Sigmoid colon (tissue), 7 donors: ENCODE measurements around the gene WDHD1. TPM values are rescaled to one million over a fixed set of nuclear protein-coding genes. Genes with fewer than 3 reads are reported as not detected.
A peak's percentile ranks its signal among the peaks of the same experiment; 100 is the strongest.
"Not testable (repeated sequence)": the region's sequence is repeated elsewhere in the genome, so short reads cannot be mapped to it uniquely, and the experiment has no call there.

Experiments used
- DNase-seq: peaks from one replicate; pipeline ENCODE4 v3.0.0-alpha.2; 2019
- H3K27ac ChIP-seq, 4 donors: fragments of 200-600 bp; sonication (generic); one replicate each; pipeline ENCODE4 v1.5.1; 2016 to 2019; ENCODE audit warnings: mild to moderate bottlenecking in 1 of 4
- H3K27me3 ChIP-seq, 3 donors: fragments of 200-600 bp; sonication (generic); one replicate each; pipeline ENCODE4 v1.5.1; 2019; ENCODE audit warnings: mild to moderate bottlenecking in 1 of 3
- H3K36me3 ChIP-seq, 4 donors: fragments of 200-600 bp; sonication (generic); one replicate each; pipeline ENCODE4 v1.5.1; 2016 to 2019
- H3K4me1 ChIP-seq, 4 donors: fragments of 200-600 bp; sonication (generic); one replicate each; pipeline ENCODE4 v1.5.1; 2017 to 2019
- H3K4me3 ChIP-seq, 4 donors: fragments of 200-600 bp; sonication (generic); one replicate each; pipeline ENCODE4 v1.5.1; 2017 to 2019; ENCODE audit warnings: mild to moderate bottlenecking in 2 of 4, moderate library complexity in 1 of 4
- H3K9me3 ChIP-seq, 4 donors: fragments of 200-600 bp in 3 of 4; sonication (generic) in 3 of 4; one replicate each; pipeline versions ENCODE4 v1.5.1 to v1.6.1; 2013 to 2019
- EP300 ChIP-seq, 4 donors: sonication (generic); formaldehyde crosslinking; IDR thresholded peaks; one replicate each; pipeline ENCODE4 v1.6.1; 2017; ENCODE audit warnings: antibody characterized with exemption in 4 of 4
- POLR2A ChIP-seq, 2 donors: fragments of 450-650 bp; IDR thresholded peaks; one replicate each; pipeline ENCODE4 v1.6.1; 2016; ENCODE audit warnings: antibody characterized with exemption in 2 of 2, mild to moderate bottlenecking in 2 of 2, moderate library complexity in 2 of 2
- POLR2AphosphoS5 ChIP-seq, 4 donors: sonication (generic); formaldehyde crosslinking; IDR thresholded peaks; one replicate each; pipeline ENCODE4 v1.6.1; 2017; ENCODE audit warnings: antibody characterized with exemption in 4 of 4
- WGBS, 2 donors: extraction: QIAGEN DNeasy Blood & Tissue Kit; methylation state at CpG; one replicate each; pipeline ENCODE4 v1.1.7; 2013; 5-methylcytosine and 5-hydroxymethylcytosine counted together
- intact Hi-C: fragments of 100-400 bp; cut with DNase I; formaldehyde crosslinking; loops from one replicate; pipeline ENCODE4 v1.15.1; 2023
- polyA plus RNA-seq, 3 donors: library from polyadenylated mRNA; stranded (reverse); fragments of 200-250 nt; gene quantifications; one replicate each; pipeline ENCODE4 v1.2.3, GENCODE V29; 2013
- total RNA-seq, 4 donors: library from RNA; depleted of rRNA; stranded (reverse); fragments of >200 nt; gene quantifications; one replicate each; pipeline ENCODE4 v1.1.0, GENCODE V29; 2016
- TF ChIP-seq, protein P1 (sequence below), 4 experiments: fragments of 450-650 bp in 3 of 4; fragments of 200-600 bp in 1 of 4; IDR thresholded peaks; one replicate each; pipeline ENCODE4 v1.5.1; 2016 to 2019; ENCODE audit warnings: antibody characterized with exemption in 4 of 4, mild to moderate bottlenecking in 3 of 4, moderate library complexity in 2 of 4
- donor health status: healthy with polysubstance abuse.
- donor health status: Bipolar disorder and iron deficiency.
- donor health status: healthy.

WDHD1 gene
- total and polyA plus RNA-seq, 7 donors = 0.60 to 4.0 (median 1.1) TPM

DNA sequence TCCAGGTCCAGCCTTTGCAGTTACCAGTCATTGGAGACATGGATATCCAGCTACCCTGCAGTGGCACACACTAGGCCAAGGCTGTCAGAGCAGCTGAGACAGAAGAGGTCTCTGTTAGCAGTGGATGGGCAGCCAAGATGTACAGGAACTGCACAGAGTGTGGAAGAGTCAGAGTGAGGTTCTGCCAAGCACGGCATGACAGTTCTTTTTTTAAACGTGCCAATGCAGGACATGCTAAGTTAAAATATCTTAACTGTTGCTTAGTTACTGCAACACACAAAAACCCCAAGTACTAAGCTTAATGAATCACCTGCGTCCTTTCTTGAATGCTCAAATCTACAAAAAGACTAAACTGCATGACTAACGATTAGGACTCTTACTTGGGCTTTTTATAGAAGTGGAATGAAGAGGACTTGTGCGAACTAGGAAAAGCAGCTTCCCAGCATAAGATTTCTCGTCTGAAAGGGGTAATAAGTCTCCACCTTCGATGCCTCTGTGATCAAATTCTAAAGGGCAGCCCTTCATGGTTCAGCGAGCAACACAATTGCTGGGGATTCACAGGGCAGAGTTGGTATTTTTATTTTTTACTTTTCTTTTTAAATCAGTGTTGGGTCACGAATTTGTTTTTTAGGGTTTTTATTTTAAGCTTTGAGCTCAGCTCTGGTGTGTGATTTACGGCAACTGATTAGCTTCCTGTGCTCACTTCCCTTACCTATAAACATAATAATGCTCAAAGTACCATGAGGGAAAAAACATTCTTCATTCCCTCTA lies 45.2 kb upstream of the WDHD1 start:
- Histone ChIP-seq H3K9me3 (no peaks in the 10 kb centered on the region), H3K4me1 (peaks cover 0 to 32% (median 28%) of the 10 kb centered on the region in 4 donors), H3K4me3 (peak overlapping the region in 1 of 4 donors; percentile 14), H3K36me3 (no peaks in the 10 kb centered on the region), H3K27ac (peak overlapping the region; percentile 46 to 78 (median 72)), H3K27me3 (no peaks in the 10 kb centered on the region)
- DNase-seq = no peak
- WGBS, 2 donors = 31 to 56% methylated on average over 10 of the region's 10 CpGs
- TF ChIP-seq POLR2AphosphoS5 (IDR thresholded peaks at IDR 0.05) (peak in 3 of 4 donors; percentile 44 to 58 (median 54)), POLR2A (IDR thresholded peaks at IDR 0.05) (no peak)
- intact Hi-C loops = no loop called here

DNA sequence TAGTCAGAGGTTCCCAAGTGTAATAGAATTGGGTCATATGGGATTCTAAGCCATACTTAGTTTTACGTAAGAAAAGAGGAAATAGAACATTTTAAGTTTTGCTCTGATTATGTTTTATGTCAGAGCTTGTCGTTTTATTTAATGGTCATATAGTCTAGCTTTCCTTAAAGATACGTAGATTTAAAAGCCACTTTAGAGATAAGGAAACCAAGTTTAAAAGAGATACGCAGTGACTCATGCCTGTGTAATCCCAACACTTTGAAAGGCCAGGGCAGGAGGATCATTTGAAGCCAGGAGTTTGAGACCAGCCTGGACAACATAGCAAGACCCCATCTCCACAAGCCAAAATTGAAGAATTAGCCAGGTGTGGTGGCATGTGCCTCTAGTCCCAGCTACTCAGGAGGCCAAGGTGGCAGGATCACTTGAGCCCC lies 44.1 kb upstream of the WDHD1 start:
- H3K9me3 ChIP-seq = no peaks in the 10 kb centered on the region
- intact Hi-C loops = no loop called here
- H3K36me3 ChIP-seq = no peaks in the 10 kb centered on the region
- H3K4me3 ChIP-seq = no peak overlapping the region
- H3K27me3 ChIP-seq = no peaks in the 10 kb centered on the region
- no peak for DNase-seq
- TF ChIP-seq, protein P1, sequence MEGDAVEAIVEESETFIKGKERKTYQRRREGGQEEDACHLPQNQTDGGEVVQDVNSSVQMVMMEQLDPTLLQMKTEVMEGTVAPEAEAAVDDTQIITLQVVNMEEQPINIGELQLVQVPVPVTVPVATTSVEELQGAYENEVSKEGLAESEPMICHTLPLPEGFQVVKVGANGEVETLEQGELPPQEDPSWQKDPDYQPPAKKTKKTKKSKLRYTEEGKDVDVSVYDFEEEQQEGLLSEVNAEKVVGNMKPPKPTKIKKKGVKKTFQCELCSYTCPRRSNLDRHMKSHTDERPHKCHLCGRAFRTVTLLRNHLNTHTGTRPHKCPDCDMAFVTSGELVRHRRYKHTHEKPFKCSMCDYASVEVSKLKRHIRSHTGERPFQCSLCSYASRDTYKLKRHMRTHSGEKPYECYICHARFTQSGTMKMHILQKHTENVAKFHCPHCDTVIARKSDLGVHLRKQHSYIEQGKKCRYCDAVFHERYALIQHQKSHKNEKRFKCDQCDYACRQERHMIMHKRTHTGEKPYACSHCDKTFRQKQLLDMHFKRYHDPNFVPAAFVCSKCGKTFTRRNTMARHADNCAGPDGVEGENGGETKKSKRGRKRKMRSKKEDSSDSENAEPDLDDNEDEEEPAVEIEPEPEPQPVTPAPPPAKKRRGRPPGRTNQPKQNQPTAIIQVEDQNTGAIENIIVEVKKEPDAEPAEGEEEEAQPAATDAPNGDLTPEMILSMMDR (IDR thresholded peaks at IDR 0.05) = no peak
- TF ChIP-seq EP300 (IDR thresholded peaks at IDR 0.05) = no peak
- no peak for TF ChIP-seq POLR2A (IDR thresholded peaks at IDR 0.05)
- no peak for TF ChIP-seq POLR2AphosphoS5 (IDR thresholded peaks at IDR 0.05)
- WGBS, 2 donors = 39 to 58% methylated on average over 4 of the region's 4 CpGs
- H3K27ac ChIP-seq = peak overlapping the region; percentile 46 to 78 (median 72)
- peaks cover 0 to 32% (median 28%) of the 10 kb centered on the region in 4 donors for H3K4me1 ChIP-seq

DNA sequence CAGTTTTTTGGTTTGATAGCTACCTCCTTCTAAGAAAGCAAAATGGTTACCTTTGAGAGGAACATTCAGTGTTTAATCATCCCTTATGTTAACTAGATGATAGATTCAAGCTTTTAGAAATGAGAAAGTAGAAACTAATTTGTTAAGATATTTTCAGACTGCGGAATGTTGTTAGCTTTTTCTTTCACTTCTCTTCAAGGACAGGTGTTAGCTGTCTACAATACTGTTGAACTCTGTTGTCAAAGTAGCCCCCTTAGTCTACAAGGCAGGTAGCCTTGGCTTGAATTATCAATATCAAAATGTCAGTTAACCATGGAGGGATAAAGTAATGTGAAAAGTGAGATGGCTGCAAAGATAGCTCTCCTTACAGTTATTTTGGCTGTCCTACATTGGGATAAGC lies 39.3 kb upstream of the WDHD1 start:
- no peak overlapping the region for H3K4me3 ChIP-seq
- 90 to 96% methylated on average over 1 of the region's 1 CpG for WGBS, 2 donors
- no peaks in the 10 kb centered on the region for H3K27me3 ChIP-seq
- peak overlapping the region in 1 of 4 donors; percentile 56 for H3K27ac ChIP-seq
- H3K9me3 ChIP-seq = no peaks in the 10 kb centered on the region
- no peak for TF ChIP-seq EP300 (IDR thresholded peaks at IDR 0.05)
- TF ChIP-seq POLR2A (IDR thresholded peaks at IDR 0.05) = no peak
- no peak for TF ChIP-seq POLR2AphosphoS5 (IDR thresholded peaks at IDR 0.05)
- TF ChIP-seq, protein P1 (IDR thresholded peaks at IDR 0.05) = no peak
- peaks cover 8 to 37% (median 13%) of the 10 kb centered on the region in 4 donors for H3K36me3 ChIP-seq
- peaks cover 0 to 29% (median 14%) of the 10 kb centered on the region in 4 donors for H3K4me1 ChIP-seq
- intact Hi-C loops = no loop called here
- no peak for DNase-seq

DNA sequence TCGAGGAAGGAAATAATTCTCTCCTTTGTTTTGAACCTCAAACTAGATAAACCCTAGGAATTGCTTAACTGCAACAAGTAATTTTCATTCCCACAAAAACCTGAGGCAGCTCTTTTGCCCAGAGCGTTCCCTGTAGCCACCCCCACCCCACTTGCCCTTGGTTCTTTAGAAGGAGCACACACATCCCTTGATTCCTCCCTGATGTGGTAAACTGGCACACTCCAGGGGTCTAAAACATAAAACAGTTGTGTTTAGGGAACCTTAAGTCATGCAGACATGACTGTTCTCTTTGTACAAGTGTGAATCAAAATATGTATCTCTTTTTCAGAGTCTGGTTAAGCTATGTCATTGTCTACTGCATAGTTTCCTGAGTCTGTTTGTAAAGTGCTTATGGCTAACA lies 38.5 kb upstream of the WDHD1 start:
- intact Hi-C loops = no loop called here
- WGBS, 2 donors = 77 to 84% methylated on average over 2 of the region's 2 CpGs
- H3K9me3 ChIP-seq = no peaks in the 10 kb centered on the region
- H3K36me3 ChIP-seq = peaks cover 8 to 37% (median 13%) of the 10 kb centered on the region in 4 donors
- TF ChIP-seq, protein P1 (IDR thresholded peaks at IDR 0.05) = no peak
- TF ChIP-seq EP300 (IDR thresholded peaks at IDR 0.05) = no peak
- TF ChIP-seq POLR2A (IDR thresholded peaks at IDR 0.05) = no peak
- no peak for TF ChIP-seq POLR2AphosphoS5 (IDR thresholded peaks at IDR 0.05)
- no peak for DNase-seq
- H3K27me3 ChIP-seq = no peaks in the 10 kb centered on the region
- no peak overlapping the region for H3K4me3 ChIP-seq
- H3K27ac ChIP-seq = peak overlapping the region in 2 of 4 donors; percentile 35 to 56
- H3K4me1 ChIP-seq = peaks cover 0 to 27% (median 13%) of the 10 kb centered on the region in 4 donors

DNA sequence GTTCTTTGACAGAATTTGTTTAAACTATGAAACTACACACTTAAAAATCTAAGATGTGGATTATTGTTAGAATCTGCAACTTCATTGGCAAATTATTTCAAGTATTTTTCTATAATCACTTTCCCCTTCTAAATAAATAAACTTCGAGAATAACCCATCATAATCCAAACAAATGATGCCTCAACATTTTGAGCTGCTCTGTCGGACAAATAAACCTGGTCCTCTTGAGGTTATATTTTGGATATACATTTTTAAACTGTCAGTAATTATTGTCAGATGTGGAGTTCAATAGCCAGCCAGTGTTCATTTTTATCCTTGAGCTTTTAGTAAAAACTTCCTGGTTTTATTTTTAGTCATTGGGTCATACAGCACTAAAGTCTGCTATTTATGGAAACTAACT lies 38.0 kb upstream of the WDHD1 start:
- intact Hi-C loops, H3K9me3 ChIP-seq, H3K27me3 ChIP-seq, DNase-seq, H3K4me3 ChIP-seq: not testable (repeated sequence)
- 78 to 85% methylated on average over 2 of the region's 2 CpGs for WGBS, 2 donors
- Histone ChIP-seq H3K4me1 (peaks cover 0 to 27% (median 13%) of the 10 kb centered on the region in 4 donors), H3K36me3 (peaks cover 8 to 37% (median 13%) of the 10 kb centered on the region in 4 donors), H3K27ac (peak overlapping the region in 2 of 4 donors; percentile 35 to 56)
